Mesendoderm (in vitro differentiated cells): ENCODE data around the gene ZCCHC14.

Experiments
- DNase-seq: peaks from one replicate; pipeline ENCODE4 v3.0.0; 2013
- H2AK5ac ChIP-seq: 2 replicates; pipeline ENCODE4 v1.6.1; 2013; ENCODE audit warnings: low read length, inconsistent platforms
- H2BK120ac ChIP-seq: 2 replicates; pipeline ENCODE4 v1.6.1; 2013; ENCODE audit warnings: low read depth, mild to moderate bottlenecking, low read length, moderate library complexity, mixed read lengths
- H2BK15ac ChIP-seq: replicated peaks from 2 replicates; pipeline ENCODE4 v1.6.1; 2013; ENCODE audit warnings: low read depth, mild to moderate bottlenecking, moderate library complexity
- H2BK5ac ChIP-seq: 2 replicates; pipeline ENCODE4 v1.6.1; 2013; ENCODE audit warnings: low read length, inconsistent platforms
- H3K18ac ChIP-seq: 2 replicates; pipeline ENCODE4 v1.6.1; 2013; ENCODE audit warnings: mild to moderate bottlenecking, low read length, mixed read lengths
- H3K23ac ChIP-seq: one replicate; pipeline ENCODE4 v1.6.1; 2013; ENCODE audit warnings: low read length
- H3K27ac ChIP-seq: 2 replicates; pipeline ENCODE4 v1.5.1; 2013; ENCODE audit warnings: low read depth, mild to moderate bottlenecking, inconsistent platforms, low read length, moderate library complexity
- H3K27me3 ChIP-seq: 2 replicates; pipeline ENCODE4 v1.6.1; 2013; ENCODE audit warnings: low read length, control low read depth, mild to moderate bottlenecking, inconsistent platforms; ENCODE audit not compliant: insufficient read depth, poor library complexity
- H3K36me3 ChIP-seq: 2 replicates; pipeline ENCODE4 v1.6.1; 2013; ENCODE audit warnings: low read length, inconsistent platforms; ENCODE audit not compliant: control insufficient read depth, insufficient read depth
- H3K4ac ChIP-seq: one replicate; pipeline ENCODE4 v1.6.1; 2013; ENCODE audit warnings: low read depth, mild to moderate bottlenecking, low read length, moderate library complexity
- H3K4me1 ChIP-seq: 2 replicates; pipeline ENCODE4 v1.6.1; 2013; ENCODE audit warnings: low read depth, low read length, inconsistent platforms; ENCODE audit not compliant: control insufficient read depth
- H3K4me2 ChIP-seq: 2 replicates; pipeline ENCODE4 v1.6.1; 2013; ENCODE audit warnings: low read length
- H3K4me3 ChIP-seq: 2 replicates; pipeline ENCODE4 v1.5.1; 2013; ENCODE audit warnings: mild to moderate bottlenecking, low read length
- H3K56ac ChIP-seq: one replicate; pipeline ENCODE4 v1.6.1; 2013; ENCODE audit warnings: low read length
- H3K79me1 ChIP-seq: 2 replicates; pipeline ENCODE4 v1.6.1; 2013; ENCODE audit warnings: low read length, inconsistent platforms
- H3K79me2 ChIP-seq: 2 replicates; pipeline ENCODE4 v1.6.1; 2013; ENCODE audit warnings: mild to moderate bottlenecking, low read length; ENCODE audit not compliant: control insufficient read depth, insufficient read depth
- H3K9ac ChIP-seq: 2 replicates; pipeline ENCODE4 v1.6.1; 2013; ENCODE audit warnings: low read length, inconsistent platforms
- H4K5ac ChIP-seq: one replicate; pipeline ENCODE4 v1.6.1; 2013; ENCODE audit warnings: low read length
- H4K8ac ChIP-seq: one replicate; pipeline ENCODE4 v1.6.1; 2013; ENCODE audit warnings: low read depth, mild to moderate bottlenecking, control low read depth, low read length, moderate library complexity
- WGBS: extraction: QIAGEN DNeasy Blood & Tissue Kit; methylation state at CpG from one replicate; pipeline ENCODE4 v1.1.7; 2013; ENCODE audit warnings: low lambda C conversion rate, missing lambda C conversion rate; ENCODE audit not compliant: insufficient coverage; ENCODE audit errors: extremely low coverage; 5-methylcytosine and 5-hydroxymethylcytosine counted together

Gene ZCCHC14

GRCh38 chr16:87435372-87436224, 57.2 kb downstream of the ZCCHC14 start:
- H3K9ac ChIP-seq, result no peak overlapping the region
- H3K27me3 ChIP-seq, result no peaks in the 10 kb centered on the region
- H3K4me3 ChIP-seq, result no peak overlapping the region
- no peak overlapping the region for H3K23ac ChIP-seq
- H3K4me1 ChIP-seq, result no peaks in the 10 kb centered on the region
- no peak overlapping the region for H3K4me2 ChIP-seq
- H4K5ac ChIP-seq, result no peak overlapping the region
- no peak overlapping the region for H4K8ac ChIP-seq
- peaks cover 6% of the 10 kb centered on the region for H3K79me1 ChIP-seq
- no CpG with 5 or more reads among the region's 23 CpGs for WGBS
- H3K79me2 ChIP-seq, result no peaks in the 10 kb centered on the region
- DNase-seq, result no peak
- no peak overlapping the region for H3K18ac ChIP-seq
- H3K36me3 ChIP-seq, result no peaks in the 10 kb centered on the region
- H2BK120ac ChIP-seq, result no peak overlapping the region
- peak overlapping the region; percentile 0 for H3K56ac ChIP-seq
- H2BK5ac ChIP-seq, result no peak overlapping the region
- no peak overlapping the region for H2BK15ac ChIP-seq
- H3K4ac ChIP-seq, result no peak overlapping the region
- no peak overlapping the region for H2AK5ac ChIP-seq
- H3K27ac ChIP-seq, result no peak overlapping the region

GRCh38 chr16:87434146-87434667, 58.6 kb downstream of the ZCCHC14 start:
- Histone ChIP-seq H3K27me3 (no peaks in the 10 kb centered on the region), H3K4ac (no peak overlapping the region), H3K4me2 (no peak overlapping the region), H3K23ac (no peak overlapping the region), H3K9ac (no peak overlapping the region), H4K5ac (no peak overlapping the region), H2BK5ac (no peak overlapping the region), H3K18ac (no peak overlapping the region), H2AK5ac (no peak overlapping the region), H2BK15ac (no peak overlapping the region), H3K79me1 (peaks cover 6% of the 10 kb centered on the region), H4K8ac (no peak overlapping the region), H3K4me3 (no peak overlapping the region), H3K27ac (no peak overlapping the region), H3K4me1 (no peaks in the 10 kb centered on the region), H2BK120ac (no peak overlapping the region), H3K36me3 (no peaks in the 10 kb centered on the region), H3K79me2 (no peaks in the 10 kb centered on the region), H3K56ac (no peak overlapping the region)
- no peak for DNase-seq
- no CpG with 5 or more reads among the region's 22 CpGs for WGBS

GRCh38 chr16:87432330-87432915, 60.4 kb downstream of the ZCCHC14 start:
- no CpG with 5 or more reads among the region's 15 CpGs for WGBS

GRCh38 chr16:87431926-87432325, 60.9 kb downstream of the ZCCHC14 start:
- Histone ChIP-seq H2BK120ac (no peak overlapping the region), H3K18ac (no peak overlapping the region), H4K8ac (no peak overlapping the region), H2BK15ac (no peak overlapping the region), H3K27me3 (no peaks in the 10 kb centered on the region), H2BK5ac (no peak overlapping the region), H2AK5ac (no peak overlapping the region), H3K4me2 (no peak overlapping the region), H3K56ac (no peak overlapping the region), H3K4me3 (no peak overlapping the region), H3K9ac (no peak overlapping the region), H3K36me3 (no peaks in the 10 kb centered on the region), H4K5ac (no peak overlapping the region), H3K27ac (no peak overlapping the region), H3K79me2 (no peaks in the 10 kb centered on the region), H3K79me1 (peaks cover 7% of the 10 kb centered on the region), H3K23ac (no peak overlapping the region), H3K4ac (no peak overlapping the region), H3K4me1 (no peaks in the 10 kb centered on the region)
- no peak for DNase-seq
- WGBS, result no CpG with 5 or more reads among the region's 7 CpGs

More at GRCh38 chr16:87432330-87432915, 60.4 kb downstream of the ZCCHC14 start:
- no peak overlapping the region for H3K4me3 ChIP-seq
- no peak for DNase-seq
- no peak overlapping the region for H3K23ac ChIP-seq
- H2BK120ac ChIP-seq, result no peak overlapping the region
- H2BK5ac ChIP-seq, result no peak overlapping the region
- no peak overlapping the region for H3K27ac ChIP-seq
- no peaks in the 10 kb centered on the region for H3K79me2 ChIP-seq
- no peaks in the 10 kb centered on the region for H3K4me1 ChIP-seq
- no peak overlapping the region for H3K4ac ChIP-seq
- no peak overlapping the region for H2BK15ac ChIP-seq
- H2AK5ac ChIP-seq, result no peak overlapping the region
- no peak overlapping the region for H3K18ac ChIP-seq
- no peak overlapping the region for H3K56ac ChIP-seq
- no peaks in the 10 kb centered on the region for H3K36me3 ChIP-seq
- peaks cover 6% of the 10 kb centered on the region for H3K79me1 ChIP-seq
- no peak overlapping the region for H4K8ac ChIP-seq
- no peaks in the 10 kb centered on the region for H3K27me3 ChIP-seq
- H4K5ac ChIP-seq, result no peak overlapping the region
- H3K4me2 ChIP-seq, result no peak overlapping the region
- no peak overlapping the region for H3K9ac ChIP-seq

GRCh38 chr16:87426423-87427215, 66.2 kb downstream of the ZCCHC14 start:
- Histone ChIP-seq H3K27ac (no peak overlapping the region), H3K79me2 (no peaks in the 10 kb centered on the region), H3K79me1 (peaks cover 3% of the 10 kb centered on the region), H2BK5ac (no peak overlapping the region), H3K4me2 (no peak overlapping the region), H4K5ac (no peak overlapping the region), H2BK120ac (no peak overlapping the region), H3K23ac (no peak overlapping the region), H2AK5ac (no peak overlapping the region), H3K27me3 (no peaks in the 10 kb centered on the region), H4K8ac (no peak overlapping the region), H3K4me3 (no peak overlapping the region), H3K9ac (no peak overlapping the region), H3K56ac (no peak overlapping the region), H3K4me1 (no peaks in the 10 kb centered on the region), H3K4ac (no peak overlapping the region), H3K36me3 (no peaks in the 10 kb centered on the region), H3K18ac (no peak overlapping the region), H2BK15ac (no peak overlapping the region)
- DNase-seq, result no peak
- no CpG with 5 or more reads among the region's 18 CpGs for WGBS
